22Rv1 (cell line): Measurements from ENCODE around the gene CSNK2B.

Experiments
- CTCF ChIP-seq: fragments of 450-650 bp; IDR thresholded peaks from 2 replicates; pipeline ENCODE4 v1.5.1; 2017; ENCODE audit warnings: mild to moderate bottlenecking
- ZFX ChIP-seq: fragments of 450-650 bp; IDR thresholded peaks from 2 replicates; pipeline ENCODE4 v1.6.1; 2017; ENCODE audit warnings: antibody characterized with exemption, borderline replicate concordance

- no peak for TF ChIP-seq CTCF
- TF ChIP-seq ZFX, result no peak
These were observed 35.0 kb downstream of the CSNK2B start for GRCh38 chr6:31700740-31701401.
